GM12874 (cell line): ENCODE measurements around the gene LDB2.

ENCODE experiments used
- CTCF ChIP-seq: IDR thresholded peaks from 2 replicates; pipeline ENCODE4 v1.5.1; 2011; ENCODE audit warnings: low read depth, mild to moderate bottlenecking, control low read depth, low read length, moderate library complexity; ENCODE audit not compliant: insufficient read depth

The LDB2 gene

GRCh38 chr4:16693641-16694040 lies 204.8 kb downstream of the LDB2 start:
- TF ChIP-seq CTCF: no peak

GRCh38 chr4:16692961-16693506 lies 205.4 kb downstream of the LDB2 start:
- TF ChIP-seq CTCF: no peak

- no peak for TF ChIP-seq CTCF
Observed at GRCh38 chr4:16692524-16692923, 205.9 kb downstream of the LDB2 start.

GRCh38 chr4:16692046-16692445 lies 206.4 kb downstream of the LDB2 start:
- no peak for TF ChIP-seq CTCF

- no peak for TF ChIP-seq CTCF
Observed at GRCh38 chr4:16691450-16691849, 207.0 kb downstream of the LDB2 start.

- no peak for TF ChIP-seq CTCF
Observed at GRCh38 chr4:16687845-16688244, 210.6 kb downstream of the LDB2 start.

GRCh38 chr4:16687011-16687410 lies 211.4 kb downstream of the LDB2 start:
- no peak for TF ChIP-seq CTCF
